IMR-90 (cell line): ENCODE measurements around the gene CBX6. TPM values are rescaled to one million over a fixed set of nuclear protein-coding genes. Genes with fewer than 3 reads are reported as not detected.

ENCODE experiments used
- ATAC-seq: fragments of 200-7000 bp; cut with Tn5 transposase; 2 replicates; pipeline ENCODE4 v1.9.1; 2020; ENCODE audit warnings: low read depth, mild to moderate bottlenecking, moderate library complexity
- BruUV-seq: library from RNA; stranded (reverse); fragments of 400-500 nt; replicated peaks from 2 replicates; lab custom pipeline; 2021; lab: Mats Ljungman, UMichigan
- CTCF ChIA-PET: fragments of 300-600 bp; formaldehyde crosslinking; extraction: SDS; loops from one replicate; lab custom pipeline; 2021; ENCODE audit warnings: antibody characterized with exemption; lab: Yijun Ruan, JAX
- POLR2A ChIA-PET: fragments of 300-600 bp; sonication (Branson Sonifier 250); formaldehyde crosslinking; loops from one replicate; lab custom pipeline; 2022; ENCODE audit warnings: antibody characterized with exemption; ENCODE audit not compliant: unreplicated experiment; lab: Charles Lee
- DNase-seq: peaks from one replicate; pipeline ENCODE4 v3.0.0; 2013
- H2AFZ ChIP-seq: replicated peaks from 2 replicates; pipeline ENCODE3; 2013; ENCODE audit warnings: low read length, mild to moderate bottlenecking; ENCODE audit not compliant: poor library complexity
- H2AK5ac ChIP-seq: 2 replicates; pipeline ENCODE4 v1.6.1; 2013; ENCODE audit warnings: low read depth, low read length, inconsistent platforms
- H2AK9ac ChIP-seq: replicated peaks from 2 replicates; pipeline ENCODE3; 2013; ENCODE audit warnings: mild to moderate bottlenecking, low read depth, low read length, moderate library complexity; ENCODE audit not compliant: poor library complexity
- H2BK120ac ChIP-seq: 2 replicates; pipeline ENCODE4 v1.6.1; 2013; ENCODE audit warnings: low read depth, low read length, inconsistent platforms
- H2BK15ac ChIP-seq: 3 replicates; pipeline ENCODE4 v1.6.1; 2013; ENCODE audit warnings: low read depth, low read length, inconsistent platforms
- H2BK20ac ChIP-seq: 2 replicates; pipeline ENCODE4 v1.6.1; 2013; ENCODE audit warnings: low read depth, mild to moderate bottlenecking, inconsistent platforms, low read length, moderate library complexity
- H2BK5ac ChIP-seq: 2 replicates; pipeline ENCODE4 v1.6.1; 2013; ENCODE audit warnings: mild to moderate bottlenecking, low read depth, low read length, inconsistent platforms; ENCODE audit not compliant: poor library complexity, severe bottlenecking
- H3K14ac ChIP-seq: replicated peaks from 2 replicates; pipeline ENCODE4 v1.6.1; 2013; ENCODE audit warnings: low read depth, low read length, inconsistent platforms
- H3K18ac ChIP-seq: 2 replicates; pipeline ENCODE4 v1.6.1; 2013; ENCODE audit warnings: low read depth, low read length, control low read depth
- H3K23ac ChIP-seq: 2 replicates; pipeline ENCODE4 v1.6.1; 2013; ENCODE audit warnings: low read depth, low read length, inconsistent platforms
- H3K27ac ChIP-seq: 2 replicates; pipeline ENCODE4 v1.5.1; 2013; ENCODE audit warnings: mild to moderate bottlenecking, control low read depth, low read length; ENCODE audit not compliant: insufficient read depth
- H3K27me3 ChIP-seq: 2 replicates; pipeline ENCODE4 v1.6.1; 2013; ENCODE audit warnings: low read length; ENCODE audit not compliant: control insufficient read depth, insufficient read depth
- H3K36me3 ChIP-seq: 2 replicates; pipeline ENCODE4 v1.6.1; 2013; ENCODE audit warnings: low read length, mixed read lengths; ENCODE audit not compliant: control insufficient read depth, insufficient read depth
- H3K4ac ChIP-seq: 2 replicates; pipeline ENCODE4 v1.6.1; 2013; ENCODE audit warnings: low read depth, low read length, inconsistent platforms
- H3K4me1 ChIP-seq: 2 replicates; pipeline ENCODE4 v1.6.1; 2013; ENCODE audit warnings: low read length, mixed read lengths; ENCODE audit not compliant: control insufficient read depth, insufficient read depth
- H3K4me2 ChIP-seq: 2 replicates; pipeline ENCODE4 v1.6.1; 2013; ENCODE audit warnings: low read depth, mild to moderate bottlenecking, control low read depth, low read length, moderate library complexity
- H3K4me3 ChIP-seq: 2 replicates; pipeline ENCODE4 v1.5.1; 2013; ENCODE audit warnings: low read depth, mild to moderate bottlenecking, control low read depth, low read length, moderate library complexity; ENCODE audit not compliant: insufficient read depth
- H3K56ac ChIP-seq: 2 replicates; pipeline ENCODE4 v1.6.1; 2013; ENCODE audit warnings: low read length, inconsistent platforms; ENCODE audit not compliant: insufficient read depth; ENCODE audit errors: extremely low read depth
- H3K79me1 ChIP-seq, 2 experiments: 2 replicates each; pipeline ENCODE4 v1.6.1; 2013; ENCODE audit warnings: low read length in 2 of 2, inconsistent platforms in 1 of 2, low read depth in 1 of 2
- H3K9ac ChIP-seq: 2 replicates; pipeline ENCODE4 v1.6.1; 2013; ENCODE audit warnings: low read depth, low read length, control low read depth
- H3K9me1 ChIP-seq: 2 replicates; pipeline ENCODE4 v1.6.1; 2013; ENCODE audit warnings: low read length, inconsistent platforms; ENCODE audit not compliant: insufficient read depth
- H3K9me3 ChIP-seq: 2 replicates; pipeline ENCODE4 v1.6.1; 2013; ENCODE audit warnings: low read length; ENCODE audit not compliant: control insufficient read depth, insufficient read depth
- H4K20me1 ChIP-seq: 2 replicates; pipeline ENCODE4 v1.6.1; 2013; ENCODE audit warnings: low read length, inconsistent platforms; ENCODE audit not compliant: insufficient read depth
- H4K5ac ChIP-seq: 2 replicates; pipeline ENCODE4 v1.6.1; 2013; ENCODE audit warnings: mild to moderate bottlenecking, low read depth, low read length, control low read depth
- H4K8ac ChIP-seq, 2 experiments: 2 replicates each; pipeline ENCODE4 v1.6.1; 2013; ENCODE audit warnings: low read depth in 2 of 2, low read length in 2 of 2, control low read depth in 1 of 2, inconsistent platforms in 1 of 2
- H4K91ac ChIP-seq: 2 replicates; pipeline ENCODE4 v1.6.1; 2013; ENCODE audit warnings: low read depth, low read length, inconsistent platforms; ENCODE audit not compliant: insufficient read depth
- MAZ ChIP-seq: IDR thresholded peaks from 2 replicates; pipeline ENCODE4 v1.6.1; 2012; ENCODE audit warnings: low read depth, mild to moderate bottlenecking, low read length, improper control_type of control experiment, moderate library complexity, borderline replicate concordance
- WGBS, 2 experiments: methylation state at CpG; one replicate each; pipeline versions ENCODE4 v1.1.5 to v1.1.7; 2013; ENCODE audit warnings: missing lambda C conversion rate in 2 of 2; ENCODE audit not compliant: insufficient read length in 1 of 2; ENCODE audit errors: extremely low coverage in 2 of 2; 5-methylcytosine and 5-hydroxymethylcytosine counted together
- dilution Hi-C: fragments of 300-500 bp; cut with HindIII; formaldehyde crosslinking; loops from one replicate; pipeline ENCODE4 v1.14.3; 2018; ENCODE audit warnings: low sequenced_read_pairs; ENCODE audit not compliant: unreplicated experiment
- in situ Hi-C: fragments of 300-500 bp; cut with MboI; formaldehyde crosslinking; loops from 3 replicates; pipeline ENCODE4 v1.14.3; 2019; ENCODE audit warnings: low sequenced_read_pairs, inconsistent platforms, mixed read lengths
- intact Hi-C: fragments of 100-400 bp; cut with micrococcal nuclease; formaldehyde crosslinking; loops from 2 replicates; pipeline ENCODE4 v1.10.0; 2022
- polyA plus RNA-seq, 3 experiments: library from polyadenylated mRNA; depleted of rRNA; stranded (reverse); fragments of >200 nt; gene quantifications; 2 replicates each; pipeline ENCODE4 v1.2.3, GENCODE V29; 2012; ENCODE audit warnings: low replicate concordance in 1 of 3
- total RNA-seq: library from RNA; depleted of rRNA; stranded (reverse); fragments of >200 nt; gene quantifications from 2 replicates; pipeline ENCODE4 v1.2.3, GENCODE V29; 2012
- TF ChIP-seq, protein P1 (sequence below): fragments of 150-350 bp; IDR thresholded peaks from 2 replicates; pipeline ENCODE4 v1.6.1; 2017; ENCODE audit warnings: mild to moderate bottlenecking, antibody characterized with exemption, low read length, low read depth
- TF ChIP-seq, protein P2 (sequence below): conservative IDR thresholded peaks from 2 replicates; pipeline ENCODE4 v1.5.1; 2012; ENCODE audit warnings: mild to moderate bottlenecking, low read depth, low read length, improper control_type of control experiment

Gene CBX6
- total and polyA plus RNA-seq, 2 of the 4 experiments (the other 2 are of a cell fraction), result 15.2 to 19.0 TPM

GRCh38 chr22:38861927-38862326 is 10.1 kb downstream of the CBX6 start (continued):
- TF ChIP-seq MAZ, result no peak
- TF ChIP-seq, protein P1, sequence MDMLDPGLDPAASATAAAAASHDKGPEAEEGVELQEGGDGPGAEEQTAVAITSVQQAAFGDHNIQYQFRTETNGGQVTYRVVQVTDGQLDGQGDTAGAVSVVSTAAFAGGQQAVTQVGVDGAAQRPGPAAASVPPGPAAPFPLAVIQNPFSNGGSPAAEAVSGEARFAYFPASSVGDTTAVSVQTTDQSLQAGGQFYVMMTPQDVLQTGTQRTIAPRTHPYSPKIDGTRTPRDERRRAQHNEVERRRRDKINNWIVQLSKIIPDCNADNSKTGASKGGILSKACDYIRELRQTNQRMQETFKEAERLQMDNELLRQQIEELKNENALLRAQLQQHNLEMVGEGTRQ, result no peak

GRCh38 chr22:38861170-38861876 is 10.7 kb downstream of the CBX6 start:
- POLR2A ChIA-PET, result no interaction called here
- in situ Hi-C loops, result loop anchor here (10.0 to 25.0 kb wide), 2 partner anchors 251 to 443 kb away; no protein-coding TSS in a partner anchor
- Histone ChIP-seq H4K91ac (no peak overlapping the region), H3K79me1 (peaks cover 0 to 26% of the 10 kb centered on the region in 2 experiments; a peak in 3 of 4 replicates), H3K4me2 (no peak overlapping the region), H2AK9ac (no peak overlapping the region), H3K18ac (no peak overlapping the region), H3K4me1 (no peaks in the 10 kb centered on the region; the same call in 1 of the 2 replicates), H3K4me3 (no peak overlapping the region), H3K4ac (no peak overlapping the region), H3K9me1 (no peaks in the 10 kb centered on the region), H2BK120ac (no peak overlapping the region), H2BK20ac (no peak overlapping the region), H3K36me3 (peaks cover 13% of the 10 kb centered on the region; the same call in 1 of the 2 replicates), H2BK5ac (no peak overlapping the region), H2BK15ac (no peak overlapping the region), H2AK5ac (no peak overlapping the region), H3K27ac (no peak overlapping the region), H3K27me3 (peaks cover 6% of the 10 kb centered on the region), H2AFZ (no peak overlapping the region), H3K23ac (no peak overlapping the region), H3K9me3 (no peaks in the 10 kb centered on the region), H3K14ac (no peak overlapping the region), H4K5ac (no peak overlapping the region), H3K56ac (no peak overlapping the region), H4K20me1 (peaks cover 48% of the 10 kb centered on the region), H4K8ac (no peak overlapping the region), H3K9ac (no peak overlapping the region)
- BruUV-seq, result no TSS peak
- intact Hi-C loops, result no loop called here
- WGBS, 2 experiments, result no CpG with 5 or more reads among the region's 13 CpGs
- DNase-seq (no peak), ATAC-seq (peak; percentile 48; the same call in 1 of the 2 replicates)
- dilution Hi-C loops, result no loop called here
- CTCF ChIA-PET, result interaction anchor here (0.7 to 1.5 kb wide), 4 partner anchors 8 to 142 kb away, joined by 3 to 4 read pairs (median 4); no protein-coding TSS in a partner anchor
- no peak for TF ChIP-seq MAZ
- TF ChIP-seq, protein P2, sequence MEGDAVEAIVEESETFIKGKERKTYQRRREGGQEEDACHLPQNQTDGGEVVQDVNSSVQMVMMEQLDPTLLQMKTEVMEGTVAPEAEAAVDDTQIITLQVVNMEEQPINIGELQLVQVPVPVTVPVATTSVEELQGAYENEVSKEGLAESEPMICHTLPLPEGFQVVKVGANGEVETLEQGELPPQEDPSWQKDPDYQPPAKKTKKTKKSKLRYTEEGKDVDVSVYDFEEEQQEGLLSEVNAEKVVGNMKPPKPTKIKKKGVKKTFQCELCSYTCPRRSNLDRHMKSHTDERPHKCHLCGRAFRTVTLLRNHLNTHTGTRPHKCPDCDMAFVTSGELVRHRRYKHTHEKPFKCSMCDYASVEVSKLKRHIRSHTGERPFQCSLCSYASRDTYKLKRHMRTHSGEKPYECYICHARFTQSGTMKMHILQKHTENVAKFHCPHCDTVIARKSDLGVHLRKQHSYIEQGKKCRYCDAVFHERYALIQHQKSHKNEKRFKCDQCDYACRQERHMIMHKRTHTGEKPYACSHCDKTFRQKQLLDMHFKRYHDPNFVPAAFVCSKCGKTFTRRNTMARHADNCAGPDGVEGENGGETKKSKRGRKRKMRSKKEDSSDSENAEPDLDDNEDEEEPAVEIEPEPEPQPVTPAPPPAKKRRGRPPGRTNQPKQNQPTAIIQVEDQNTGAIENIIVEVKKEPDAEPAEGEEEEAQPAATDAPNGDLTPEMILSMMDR, result 0 out of 2 replicates have a peak, but pooled peaks have one; percentile 20
